SK-N-SH treated with all-trans-retinoic acid at 6 μM for 48 hours (cell line): ENCODE data around the gene MCM10.
"Not testable (repeated sequence)": the region's sequence is repeated elsewhere in the genome, so short reads cannot be mapped to it uniquely, and the experiment has no call there.

Experiments
- ATAC-seq: fragments of 200-7000 bp; cut with Tn5 transposase; 3 replicates; pipeline ENCODE4 v1.9.1; 2020; ENCODE audit warnings: mild to moderate bottlenecking, moderate library complexity
- BACH2 ChIP-seq: fragments of 250-450 bp; sonication (Bioruptor Pico); IDR thresholded peaks from 2 replicates; pipeline ENCODE4 v1.9.0; 2021; ENCODE audit warnings: mild to moderate bottlenecking, borderline replicate concordance
- CSDC2 ChIP-seq: fragments of 250-450 bp; sonication (Bioruptor Pico); IDR thresholded peaks from 2 replicates; pipeline ENCODE4 v1.5.0; 2020; ENCODE audit warnings: mild to moderate bottlenecking, moderate library complexity
- ESRRG ChIP-seq: fragments of 250-450 bp; sonication (Bioruptor Pico); IDR thresholded peaks from 2 replicates; pipeline ENCODE4 v1.6.1; 2021; ENCODE audit warnings: mild to moderate bottlenecking
- OSR1 ChIP-seq: fragments of 250-450 bp; sonication (Bioruptor Pico); IDR thresholded peaks from 2 replicates; pipeline ENCODE4 v1.8.0; 2022; ENCODE audit warnings: moderate library complexity, mild to moderate bottlenecking, inconsistent platforms
- PPARA ChIP-seq: fragments of 250-450 bp; sonication (Bioruptor Pico); IDR thresholded peaks from 2 replicates; pipeline ENCODE4 v1.5.0; 2020; ENCODE audit warnings: mild to moderate bottlenecking, borderline replicate concordance
- RARB ChIP-seq: fragments of 250-450 bp; sonication (Bioruptor Pico); IDR thresholded peaks from 2 replicates; pipeline ENCODE4 v1.8.0; 2021; ENCODE audit warnings: mild to moderate bottlenecking, moderate library complexity
- SNAI2 ChIP-seq: fragments of 250-450 bp; sonication (Bioruptor Pico); IDR thresholded peaks from 2 replicates; pipeline ENCODE4 v1.5.0; 2020; ENCODE audit warnings: mild to moderate bottlenecking, moderate library complexity
- TOX ChIP-seq: fragments of 250-450 bp; sonication (Bioruptor Pico); IDR thresholded peaks from 2 replicates; pipeline ENCODE4 v1.8.0; 2021; ENCODE audit warnings: mild to moderate bottlenecking, moderate library complexity, borderline replicate concordance
- ZC3H10 ChIP-seq: fragments of 250-450 bp; sonication (Bioruptor Pico); IDR thresholded peaks from 2 replicates; pipeline ENCODE4 v1.5.1; 2021; ENCODE audit warnings: mild to moderate bottlenecking, moderate library complexity
- ZFP3 ChIP-seq: fragments of 250-450 bp; sonication (Bioruptor Pico); IDR thresholded peaks from 2 replicates; pipeline ENCODE4 v1.5.0; 2020; ENCODE audit warnings: mild to moderate bottlenecking, moderate library complexity
- ZFP30 ChIP-seq: fragments of 450-650 bp; formaldehyde crosslinking; IDR thresholded peaks from 2 replicates; pipeline ENCODE4 v1.5.0; 2022; ENCODE audit warnings: mild to moderate bottlenecking, moderate library complexity
- ZNF565 ChIP-seq: fragments of 450-650 bp; formaldehyde crosslinking; conservative IDR thresholded peaks from 2 replicates; pipeline ENCODE4 v1.5.0; 2020; ENCODE audit warnings: low read depth, mild to moderate bottlenecking, moderate library complexity
- ZNF8 ChIP-seq: fragments of 450-650 bp; formaldehyde crosslinking; IDR thresholded peaks from 2 replicates; pipeline ENCODE4 v1.5.0; 2020; ENCODE audit warnings: mild to moderate bottlenecking, moderate library complexity
- TF ChIP-seq, protein P1 (sequence below): fragments of 250-450 bp; sonication (Bioruptor Pico); IDR thresholded peaks from 2 replicates; pipeline ENCODE4 v1.5.1; 2020; ENCODE audit warnings: low read depth, mild to moderate bottlenecking, moderate library complexity
- TF ChIP-seq, protein P2 (sequence below): fragments of 250-450 bp; sonication (Bioruptor Pico); IDR thresholded peaks from 2 replicates; pipeline ENCODE4 v1.5.1; 2021; ENCODE audit warnings: mild to moderate bottlenecking, moderate library complexity
- TF ChIP-seq, protein P3 (sequence below): fragments of 250-450 bp; sonication (Bioruptor Pico); IDR thresholded peaks from 2 replicates; pipeline ENCODE4 v1.5.0; 2020; ENCODE audit warnings: mild to moderate bottlenecking, moderate library complexity
- TF ChIP-seq, protein P4 (sequence below): fragments of 250-450 bp; sonication (Bioruptor Pico); IDR thresholded peaks from 2 replicates; pipeline ENCODE4 v1.8.0; 2020; ENCODE audit warnings: mild to moderate bottlenecking, moderate library complexity, borderline replicate concordance
- TF ChIP-seq, protein P5 (sequence below): fragments of 250-450 bp; sonication (Bioruptor Pico); IDR thresholded peaks from 2 replicates; pipeline ENCODE4 v1.8.0; 2021; ENCODE audit warnings: low read depth, mild to moderate bottlenecking, moderate library complexity, borderline replicate concordance

MCM10 gene

GRCh38 chr10:13147161-13147560 is 14.2 kb upstream of the MCM10 start (continued):
- TF ChIP-seq, protein P1, sequence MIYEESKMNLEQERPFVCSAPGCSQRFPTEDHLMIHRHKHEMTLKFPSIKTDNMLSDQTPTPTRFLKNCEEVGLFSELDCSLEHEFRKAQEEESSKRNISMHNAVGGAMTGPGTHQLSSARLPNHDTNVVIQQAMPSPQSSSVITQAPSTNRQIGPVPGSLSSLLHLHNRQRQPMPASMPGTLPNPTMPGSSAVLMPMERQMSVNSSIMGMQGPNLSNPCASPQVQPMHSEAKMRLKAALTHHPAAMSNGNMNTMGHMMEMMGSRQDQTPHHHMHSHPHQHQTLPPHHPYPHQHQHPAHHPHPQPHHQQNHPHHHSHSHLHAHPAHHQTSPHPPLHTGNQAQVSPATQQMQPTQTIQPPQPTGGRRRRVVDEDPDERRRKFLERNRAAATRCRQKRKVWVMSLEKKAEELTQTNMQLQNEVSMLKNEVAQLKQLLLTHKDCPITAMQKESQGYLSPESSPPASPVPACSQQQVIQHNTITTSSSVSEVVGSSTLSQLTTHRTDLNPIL (CRISPR knock-in tag): no peak
- TF ChIP-seq, protein P2, sequence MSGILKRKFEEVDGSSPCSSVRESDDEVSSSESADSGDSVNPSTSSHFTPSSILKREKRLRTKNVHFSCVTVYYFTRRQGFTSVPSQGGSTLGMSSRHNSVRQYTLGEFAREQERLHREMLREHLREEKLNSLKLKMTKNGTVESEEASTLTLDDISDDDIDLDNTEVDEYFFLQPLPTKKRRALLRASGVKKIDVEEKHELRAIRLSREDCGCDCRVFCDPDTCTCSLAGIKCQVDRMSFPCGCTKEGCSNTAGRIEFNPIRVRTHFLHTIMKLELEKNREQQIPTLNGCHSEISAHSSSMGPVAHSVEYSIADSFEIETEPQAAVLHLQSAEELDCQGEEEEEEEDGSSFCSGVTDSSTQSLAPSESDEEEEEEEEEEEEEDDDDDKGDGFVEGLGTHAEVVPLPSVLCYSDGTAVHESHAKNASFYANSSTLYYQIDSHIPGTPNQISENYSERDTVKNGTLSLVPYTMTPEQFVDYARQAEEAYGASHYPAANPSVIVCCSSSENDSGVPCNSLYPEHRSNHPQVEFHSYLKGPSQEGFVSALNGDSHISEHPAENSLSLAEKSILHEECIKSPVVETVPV (CRISPR knock-in tag): no peak
- TF ChIP-seq ZFP30 (CRISPR knock-in tag) (no peak), ZFP3 (CRISPR knock-in tag) (no peak), ZC3H10 (CRISPR knock-in tag) (no peak), PPARA (CRISPR knock-in tag) (no peak), BACH2 (no peak)
- TF ChIP-seq, protein P3, sequence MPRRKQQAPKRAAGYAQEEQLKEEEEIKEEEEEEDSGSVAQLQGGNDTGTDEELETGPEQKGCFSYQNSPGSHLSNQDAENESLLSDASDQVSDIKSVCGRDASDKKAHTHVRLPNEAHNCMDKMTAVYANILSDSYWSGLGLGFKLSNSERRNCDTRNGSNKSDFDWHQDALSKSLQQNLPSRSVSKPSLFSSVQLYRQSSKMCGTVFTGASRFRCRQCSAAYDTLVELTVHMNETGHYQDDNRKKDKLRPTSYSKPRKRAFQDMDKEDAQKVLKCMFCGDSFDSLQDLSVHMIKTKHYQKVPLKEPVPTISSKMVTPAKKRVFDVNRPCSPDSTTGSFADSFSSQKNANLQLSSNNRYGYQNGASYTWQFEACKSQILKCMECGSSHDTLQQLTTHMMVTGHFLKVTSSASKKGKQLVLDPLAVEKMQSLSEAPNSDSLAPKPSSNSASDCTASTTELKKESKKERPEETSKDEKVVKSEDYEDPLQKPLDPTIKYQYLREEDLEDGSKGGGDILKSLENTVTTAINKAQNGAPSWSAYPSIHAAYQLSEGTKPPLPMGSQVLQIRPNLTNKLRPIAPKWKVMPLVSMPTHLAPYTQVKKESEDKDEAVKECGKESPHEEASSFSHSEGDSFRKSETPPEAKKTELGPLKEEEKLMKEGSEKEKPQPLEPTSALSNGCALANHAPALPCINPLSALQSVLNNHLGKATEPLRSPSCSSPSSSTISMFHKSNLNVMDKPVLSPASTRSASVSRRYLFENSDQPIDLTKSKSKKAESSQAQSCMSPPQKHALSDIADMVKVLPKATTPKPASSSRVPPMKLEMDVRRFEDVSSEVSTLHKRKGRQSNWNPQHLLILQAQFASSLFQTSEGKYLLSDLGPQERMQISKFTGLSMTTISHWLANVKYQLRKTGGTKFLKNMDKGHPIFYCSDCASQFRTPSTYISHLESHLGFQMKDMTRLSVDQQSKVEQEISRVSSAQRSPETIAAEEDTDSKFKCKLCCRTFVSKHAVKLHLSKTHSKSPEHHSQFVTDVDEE: no peak

GRCh38 chr10:13152296-13152695 is 9.1 kb upstream of the MCM10 start:
- no peak for ATAC-seq
- no peak for TF ChIP-seq BACH2
- TF ChIP-seq OSR1: no peak
- TF ChIP-seq ZNF565: no peak
- no peak for TF ChIP-seq CSDC2 (CRISPR knock-in tag)
- no peak for TF ChIP-seq SNAI2
- TF ChIP-seq ZFP30 (CRISPR knock-in tag): no peak
- TF ChIP-seq, protein P1 (CRISPR knock-in tag): no peak

GRCh38 chr10:13155860-13156259 is 5.5 kb upstream of the MCM10 start:
- not testable (repeated sequence) for ATAC-seq

- no peak for ATAC-seq
Measured at GRCh38 chr10:13158401-13158800, 3.0 kb upstream of the MCM10 start.

GRCh38 chr10:13161857-13162271 is 506 bp downstream of the MCM10 start:
- peak; percentile 27 for ATAC-seq
- TF ChIP-seq, protein P4, sequence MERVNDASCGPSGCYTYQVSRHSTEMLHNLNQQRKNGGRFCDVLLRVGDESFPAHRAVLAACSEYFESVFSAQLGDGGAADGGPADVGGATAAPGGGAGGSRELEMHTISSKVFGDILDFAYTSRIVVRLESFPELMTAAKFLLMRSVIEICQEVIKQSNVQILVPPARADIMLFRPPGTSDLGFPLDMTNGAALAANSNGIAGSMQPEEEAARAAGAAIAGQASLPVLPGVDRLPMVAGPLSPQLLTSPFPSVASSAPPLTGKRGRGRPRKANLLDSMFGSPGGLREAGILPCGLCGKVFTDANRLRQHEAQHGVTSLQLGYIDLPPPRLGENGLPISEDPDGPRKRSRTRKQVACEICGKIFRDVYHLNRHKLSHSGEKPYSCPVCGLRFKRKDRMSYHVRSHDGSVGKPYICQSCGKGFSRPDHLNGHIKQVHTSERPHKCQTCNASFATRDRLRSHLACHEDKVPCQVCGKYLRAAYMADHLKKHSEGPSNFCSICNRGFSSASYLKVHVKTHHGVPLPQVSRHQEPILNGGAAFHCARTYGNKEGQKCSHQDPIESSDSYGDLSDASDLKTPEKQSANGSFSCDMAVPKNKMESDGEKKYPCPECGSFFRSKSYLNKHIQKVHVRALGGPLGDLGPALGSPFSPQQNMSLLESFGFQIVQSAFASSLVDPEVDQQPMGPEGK (CRISPR knock-in tag): no peak
- TF ChIP-seq ESRRG (CRISPR knock-in tag) (no peak), ZNF8 (CRISPR knock-in tag) (no peak), ZFP3 (CRISPR knock-in tag) (no peak), ZNF565 (no peak), SNAI2 (no peak), TOX (no peak), PPARA (CRISPR knock-in tag) (no peak), RARB (no peak), ZC3H10 (CRISPR knock-in tag) (no peak), ZFP30 (CRISPR knock-in tag) (no peak)
- TF ChIP-seq, protein P3: no peak
- TF ChIP-seq, protein P1 (CRISPR knock-in tag): no peak

More at GRCh38 chr10:13158401-13158800, 3.0 kb upstream of the MCM10 start:
- TF ChIP-seq CSDC2 (CRISPR knock-in tag): no peak
- TF ChIP-seq, protein P5, sequence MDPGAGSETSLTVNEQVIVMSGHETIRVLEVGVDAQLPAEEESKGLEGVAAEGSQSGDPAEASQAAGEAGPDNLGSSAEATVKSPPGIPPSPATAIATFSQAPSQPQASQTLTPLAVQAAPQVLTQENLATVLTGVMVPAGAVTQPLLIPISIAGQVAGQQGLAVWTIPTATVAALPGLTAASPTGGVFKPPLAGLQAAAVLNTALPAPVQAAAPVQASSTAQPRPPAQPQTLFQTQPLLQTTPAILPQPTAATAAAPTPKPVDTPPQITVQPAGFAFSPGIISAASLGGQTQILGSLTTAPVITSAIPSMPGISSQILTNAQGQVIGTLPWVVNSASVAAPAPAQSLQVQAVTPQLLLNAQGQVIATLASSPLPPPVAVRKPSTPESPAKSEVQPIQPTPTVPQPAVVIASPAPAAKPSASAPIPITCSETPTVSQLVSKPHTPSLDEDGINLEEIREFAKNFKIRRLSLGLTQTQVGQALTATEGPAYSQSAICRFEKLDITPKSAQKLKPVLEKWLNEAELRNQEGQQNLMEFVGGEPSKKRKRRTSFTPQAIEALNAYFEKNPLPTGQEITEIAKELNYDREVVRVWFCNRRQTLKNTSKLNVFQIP (CRISPR knock-in tag): no peak
- TF ChIP-seq ZFP3 (CRISPR knock-in tag): no peak
